Activated CD4-positive, alpha-beta T cell treated with anti-CD3 and anti-CD28 coated beads, Interleukin-2, Interleukin-4, amounts not matched to agents 100 ng/mL and 50 ng/mL, durations not matched to agents 16 hours and 8 hours (primary cell): Measurements from ENCODE around the gene CDT1.
A peak's percentile ranks its signal among the peaks of the same experiment; 100 is the strongest.

Source experiments
- DNase-seq: peaks from one replicate; pipeline ENCODE4 v3.0.0-alpha.2; 2020; ENCODE audit warnings: low spot score

The CDT1 gene

GRCh38 chr16:88804552-88805339 is 1.2 kb downstream of the CDT1 start:
- DNase-seq: no peak

DNA sequence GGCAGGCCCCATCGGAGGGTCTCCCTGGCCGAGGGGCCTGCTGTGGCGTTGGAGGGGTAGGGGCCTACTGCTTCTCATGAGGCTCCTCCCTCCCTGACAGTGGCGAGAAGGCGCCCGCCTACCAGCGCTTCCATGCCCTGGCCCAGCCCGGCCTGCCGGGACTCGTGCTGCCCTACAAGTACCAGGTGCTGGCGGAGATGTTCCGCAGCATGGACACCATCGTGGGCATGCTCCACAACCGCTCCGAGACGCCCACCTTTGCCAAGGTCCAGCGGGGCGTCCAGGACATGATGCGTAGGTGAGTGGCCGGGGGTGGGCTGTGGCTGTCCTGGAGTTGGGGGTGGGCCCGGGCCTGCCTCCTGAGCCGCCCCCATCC is 1.7 kb downstream of the CDT1 start:
- no peak for DNase-seq

DNA sequence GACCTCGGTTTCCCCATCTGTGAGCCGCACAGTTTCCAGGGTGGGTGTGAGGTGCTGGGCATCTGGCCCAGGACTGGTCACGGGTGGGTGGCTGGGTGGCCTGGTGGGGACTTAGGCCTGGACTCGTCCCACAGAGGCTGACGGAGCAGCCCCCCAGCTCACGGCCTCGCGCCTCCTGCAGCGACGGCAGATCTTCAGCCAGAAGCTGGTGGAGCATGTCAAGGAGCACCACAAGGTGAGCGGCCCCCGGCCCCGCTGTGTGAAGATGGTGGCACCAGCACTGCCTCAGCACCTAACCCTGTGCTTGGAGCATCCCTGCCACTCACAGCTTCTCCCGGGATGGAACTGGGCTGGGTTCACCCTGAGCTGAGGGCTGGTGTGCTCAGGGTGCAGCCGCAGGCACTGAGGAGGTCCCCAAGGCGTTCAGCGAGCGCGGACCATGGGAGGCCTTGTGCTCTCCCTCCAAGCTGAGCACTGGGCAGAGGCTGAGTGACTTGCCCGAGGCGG is 2.4 kb downstream of the CDT1 start:
- DNase-seq: no peak

GRCh38 chr16:88806491-88807111 is 3.0 kb downstream of the CDT1 start:
- DNase-seq: no peak

GRCh38 chr16:88807142-88807625 is 3.6 kb downstream of the CDT1 start:
- DNase-seq: no peak

- DNase-seq: no peak
Observed at GRCh38 chr16:88807626-88808453, 4.3 kb downstream of the CDT1 start.

DNA sequence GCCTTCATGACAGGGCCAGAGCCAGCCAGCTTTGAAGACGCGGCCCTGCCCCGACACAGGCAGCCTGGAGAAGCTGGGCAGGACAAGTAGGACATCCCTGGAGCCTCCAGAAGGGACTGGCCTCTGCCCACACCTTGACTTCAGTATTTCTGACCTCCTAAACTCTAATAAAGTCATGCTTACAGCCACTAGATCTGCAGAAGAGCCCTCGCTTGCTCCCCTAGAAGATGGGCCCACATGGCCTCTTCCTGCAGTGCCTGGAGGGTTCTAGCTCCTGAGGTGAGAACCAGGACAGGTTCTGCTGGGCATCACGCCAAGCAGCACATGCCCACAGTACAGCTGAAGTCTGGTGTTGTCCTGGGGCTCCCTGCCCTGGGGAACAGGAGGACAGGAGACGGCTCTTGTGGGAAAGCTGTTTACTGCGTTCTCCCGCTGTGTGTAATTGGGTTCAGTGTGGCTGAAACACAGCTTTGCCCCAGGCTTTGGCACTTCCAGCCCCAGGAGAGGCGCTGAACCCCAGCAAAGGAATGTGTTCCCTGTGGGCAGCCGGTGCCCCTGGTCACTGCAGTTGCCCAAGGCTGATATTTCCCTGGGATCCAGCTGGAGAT is 5.6 kb downstream of the CDT1 start:
- no peak for DNase-seq

DNA sequence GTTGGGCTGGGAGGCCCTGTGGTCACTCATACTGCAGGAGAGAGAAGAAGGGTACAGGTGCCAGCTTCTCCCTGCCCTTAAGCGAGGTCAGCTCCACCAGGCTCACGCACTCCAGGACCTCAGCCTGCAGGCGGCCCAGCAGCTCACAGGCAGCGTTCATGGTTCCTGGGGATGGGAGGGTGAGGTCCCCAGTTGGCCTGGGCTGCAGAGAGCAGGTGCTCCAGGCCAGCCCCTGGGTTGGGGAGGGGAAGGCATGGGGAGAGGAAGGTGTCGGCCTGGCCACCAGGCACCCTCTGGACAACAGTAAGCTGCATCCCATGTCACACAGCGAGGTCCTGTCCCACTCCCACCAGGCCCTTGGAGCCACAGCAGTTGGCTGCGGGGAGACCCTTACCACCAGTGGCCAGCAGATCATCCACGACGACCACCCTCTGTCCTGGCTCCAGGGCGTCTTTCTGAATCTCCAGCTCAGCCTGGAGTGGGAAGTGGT is 6.1 kb downstream of the CDT1 start:
- DNase-seq: peak; percentile 22

DNA sequence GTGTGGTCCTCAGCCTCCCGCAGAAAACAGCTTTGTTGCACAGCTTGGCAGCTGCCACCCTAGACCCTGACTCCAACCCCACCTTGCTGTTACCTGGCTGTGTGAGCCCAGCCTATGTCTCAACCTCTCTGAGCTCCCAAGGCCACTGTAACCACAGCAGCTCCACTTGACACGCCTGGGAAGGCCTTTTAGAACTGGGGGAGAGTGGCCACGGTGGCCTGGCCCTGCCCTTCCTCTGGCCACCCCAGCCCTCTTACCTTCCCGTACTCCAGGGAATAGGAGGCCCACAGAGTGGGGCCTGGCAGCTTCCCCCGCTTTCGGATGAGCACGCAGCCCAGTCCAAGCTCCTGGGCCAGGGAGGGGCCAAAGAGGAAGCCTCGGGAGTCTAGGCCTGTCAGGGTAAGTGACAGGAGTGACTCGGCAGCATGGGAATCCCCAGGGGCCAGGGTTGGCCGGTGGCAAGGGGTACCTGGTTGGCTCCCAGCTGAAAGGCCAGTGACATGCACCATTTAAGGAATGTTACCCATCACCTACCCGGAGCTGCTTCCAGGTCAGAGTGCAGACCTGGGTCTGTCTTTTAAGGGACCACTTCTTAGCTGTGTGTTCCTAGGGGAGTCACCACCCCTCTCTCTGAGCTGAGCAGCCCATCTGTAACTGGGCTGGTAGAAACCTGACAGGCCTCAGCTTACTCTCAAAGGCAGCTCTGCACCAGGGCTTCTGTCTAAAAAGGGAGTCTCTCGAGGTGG is 6.8 kb downstream of the CDT1 start:
- DNase-seq: peak; percentile 53

DNA sequence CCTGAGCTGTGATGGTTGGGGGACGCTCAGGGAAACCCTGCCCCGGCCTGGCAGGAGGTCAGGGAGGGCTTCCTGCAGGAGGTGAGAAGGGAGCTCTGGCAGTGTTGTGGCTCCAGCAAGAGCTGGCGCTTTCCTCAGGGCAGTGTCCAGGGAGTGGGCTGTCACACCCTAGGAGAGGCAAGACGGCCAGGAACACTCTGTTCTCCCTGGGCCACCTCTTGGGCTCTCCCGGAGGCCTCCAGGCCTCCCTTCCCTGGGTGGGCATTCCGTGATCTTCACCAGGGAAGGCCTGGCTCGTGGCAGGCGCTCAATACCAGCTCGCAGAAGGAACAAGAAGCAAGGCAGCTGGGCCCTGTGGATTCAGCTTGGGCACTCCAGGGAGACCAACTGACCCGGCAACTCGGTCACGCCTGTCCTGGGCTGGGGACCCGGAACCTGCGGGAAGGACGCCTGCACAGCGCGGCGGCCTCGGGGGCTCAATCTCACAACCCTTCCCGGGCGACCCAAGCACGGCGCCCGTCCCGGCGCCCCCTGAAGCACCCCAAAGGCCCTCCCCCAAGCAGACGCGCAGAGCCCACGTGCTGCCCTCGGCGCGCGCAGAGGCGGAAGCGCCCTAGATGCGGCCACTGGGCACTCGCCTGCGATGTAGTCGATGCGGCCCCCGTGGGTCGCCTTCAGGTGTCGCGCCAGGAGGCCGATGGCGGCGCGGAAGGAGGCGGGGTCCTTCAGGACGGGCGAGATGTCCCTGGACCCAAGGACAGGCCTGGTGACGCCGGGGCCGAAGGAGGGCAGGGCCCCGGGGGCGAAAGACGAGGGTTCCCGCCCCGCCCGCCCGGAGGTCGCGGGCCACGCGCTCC is 7.6 kb downstream of the CDT1 start:
- DNase-seq: peak; percentile 61

DNA sequence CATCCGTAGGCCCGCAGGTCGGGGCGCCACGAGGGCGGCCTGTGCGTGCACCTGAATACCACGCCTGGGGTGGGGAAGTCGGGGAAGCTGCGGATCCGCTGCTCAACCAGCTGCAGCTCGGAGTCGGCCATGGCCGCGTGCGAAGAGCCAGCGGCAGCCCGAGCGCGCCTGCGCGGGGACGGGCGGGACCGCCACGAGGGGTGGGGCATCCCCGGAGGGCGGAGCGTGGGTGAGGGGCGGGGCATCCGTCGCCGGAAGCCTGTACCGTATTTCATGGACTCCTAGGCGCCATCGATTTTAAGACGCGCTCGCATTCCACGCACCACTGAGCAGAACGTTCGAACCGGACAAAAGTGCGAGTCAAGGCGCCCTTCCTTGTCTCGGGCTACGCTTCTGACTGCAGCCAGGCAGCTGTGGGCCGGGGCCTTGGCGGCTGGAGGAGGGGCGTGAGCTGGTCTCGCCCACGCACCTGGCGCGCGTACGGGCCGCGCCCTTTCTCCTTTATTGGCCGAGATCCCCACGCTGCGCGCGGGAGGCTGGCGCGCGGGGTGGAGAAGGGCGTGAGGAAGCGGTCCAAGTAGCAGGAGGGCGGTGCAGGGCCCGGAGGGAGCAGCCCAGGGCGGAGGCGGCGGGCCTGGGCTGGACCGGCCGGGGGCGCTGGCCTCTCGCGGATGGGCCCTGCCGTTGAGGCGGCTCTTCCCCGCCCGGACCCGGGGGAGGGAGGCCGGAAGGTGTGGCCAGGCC is 8.4 kb downstream of the CDT1 start, which contains the start of gene APRT:
TSS of gene APRT (minus strand) at position 160 of the 744 bp plus-strand sequence. CDS start at position 131, 29 bp downstream.
- peak; percentile 97 for DNase-seq

DNA sequence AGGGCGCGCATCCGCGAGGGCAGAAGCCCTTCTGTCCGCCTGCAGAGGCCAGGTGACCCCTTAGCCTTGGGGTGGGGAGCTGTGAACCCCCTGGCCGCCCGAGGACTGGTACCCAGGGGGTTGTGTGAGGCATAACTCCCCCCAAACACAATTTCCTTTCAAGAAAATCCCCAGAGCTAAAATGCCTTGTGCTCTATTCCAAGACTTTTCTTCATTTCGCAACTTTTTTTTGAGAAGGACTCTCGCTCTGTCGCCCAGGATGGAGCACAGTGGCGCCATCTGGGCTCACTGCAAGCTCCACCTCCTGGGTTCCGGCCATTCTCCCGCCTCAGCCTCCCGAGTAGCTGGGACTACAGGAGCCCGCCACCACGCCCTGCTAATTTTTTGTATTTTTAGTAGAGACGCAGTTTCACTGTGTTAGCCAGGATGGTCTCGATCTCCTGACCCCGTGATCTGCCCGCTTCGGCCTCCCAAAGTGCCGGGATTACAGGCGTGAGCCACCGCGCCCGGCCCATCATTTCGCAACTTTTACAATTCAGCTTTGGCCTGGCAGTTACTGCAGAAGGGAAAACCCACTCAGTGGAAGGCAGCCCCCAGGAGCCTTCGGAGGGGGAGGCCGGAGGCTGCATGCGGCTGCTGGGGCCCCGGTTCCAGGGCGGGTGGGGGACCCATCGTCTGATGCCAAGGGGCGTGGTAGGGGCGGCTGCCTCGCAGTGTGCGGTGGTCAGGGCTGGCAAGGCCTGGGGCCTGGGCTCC is 9.1 kb downstream of the CDT1 start:
- peak; percentile 56 for DNase-seq

- no peak for DNase-seq
Observed at GRCh38 chr16:88813269-88814143, 9.9 kb downstream of the CDT1 start.

DNA sequence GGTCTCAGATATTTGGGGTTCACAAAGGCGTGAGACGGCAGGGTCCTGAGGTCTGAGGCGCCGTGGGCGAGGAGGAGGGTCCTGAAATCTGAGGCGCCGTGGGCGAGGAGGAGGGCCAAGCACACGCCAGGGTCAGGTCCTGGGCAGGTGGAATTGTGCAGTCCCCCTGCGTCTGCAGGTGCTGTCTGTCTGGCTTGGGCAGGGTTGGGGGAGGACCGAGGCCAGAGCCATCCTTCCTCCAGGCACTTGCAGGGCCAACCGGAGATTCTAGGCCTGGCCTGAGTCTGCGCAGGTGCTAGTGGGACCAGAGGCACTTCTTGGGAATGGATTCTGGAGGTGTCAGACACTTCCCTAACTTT is 10.5 kb downstream of the CDT1 start:
- no peak for DNase-seq

DNA sequence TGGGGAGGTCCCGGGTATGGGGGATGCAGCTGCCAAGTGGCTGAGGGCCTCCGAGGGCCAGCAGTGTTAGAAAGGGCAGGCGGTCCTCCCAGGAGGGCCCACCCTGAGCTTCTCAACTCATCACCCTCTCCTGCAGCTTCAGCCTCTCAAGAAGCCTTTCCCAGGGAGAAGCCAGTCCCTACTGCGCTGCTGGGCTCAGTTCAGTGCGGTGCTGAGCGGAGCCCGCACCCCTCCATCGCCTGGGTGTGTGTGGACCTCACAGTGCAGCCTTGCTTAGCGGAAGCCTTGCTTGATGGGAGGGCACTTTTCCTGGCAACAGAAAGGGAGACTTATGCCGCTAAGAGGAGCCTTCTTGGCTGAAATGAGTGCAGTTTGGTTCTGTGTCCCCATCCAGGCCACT is 11.6 kb downstream of the CDT1 start:
- DNase-seq: no peak

DNA sequence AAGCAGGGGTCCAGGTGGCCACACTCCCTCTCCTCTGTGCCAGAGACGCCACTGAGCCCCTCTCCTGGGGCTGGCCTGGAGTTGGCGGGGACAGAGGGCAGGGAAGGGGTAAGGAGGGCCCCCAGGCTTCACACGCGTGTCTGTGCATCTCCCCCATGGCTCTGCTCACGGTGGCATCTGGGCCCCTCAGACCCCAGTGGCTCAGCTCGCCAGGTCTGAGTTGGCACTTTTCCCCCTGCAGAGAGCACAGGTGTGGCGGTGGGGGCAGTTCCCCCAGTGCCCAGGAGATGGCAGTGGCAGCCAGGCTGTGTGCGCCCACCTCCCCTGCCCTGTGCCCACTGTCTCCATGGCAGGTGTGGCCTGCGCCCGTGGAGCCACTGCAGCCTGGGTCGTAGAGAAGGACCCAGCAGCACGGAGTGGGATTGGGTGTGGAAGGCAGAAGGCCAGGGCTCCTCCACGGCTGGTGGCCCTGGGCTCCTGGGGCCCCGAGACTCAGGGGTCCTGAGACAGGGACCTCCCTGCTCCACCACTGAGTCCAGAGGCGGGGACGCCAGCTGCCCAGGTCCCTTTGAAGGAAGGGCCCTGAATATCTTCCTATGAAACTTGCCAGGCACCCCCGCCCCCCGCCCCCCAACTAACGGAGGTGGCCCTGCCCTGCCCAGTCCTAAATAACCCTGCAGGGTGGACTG is 12.5 kb downstream of the CDT1 start:
- peak; percentile 61 for DNase-seq
